Measurements from ENCODE around the gene QKI.
A peak's percentile ranks its signal among the peaks of the same experiment; 100 is the strongest.
"Not testable (repeated sequence)": the region's sequence is repeated elsewhere in the genome, so short reads cannot be mapped to it uniquely, and the experiment has no call there.

The QKI gene

DNA sequence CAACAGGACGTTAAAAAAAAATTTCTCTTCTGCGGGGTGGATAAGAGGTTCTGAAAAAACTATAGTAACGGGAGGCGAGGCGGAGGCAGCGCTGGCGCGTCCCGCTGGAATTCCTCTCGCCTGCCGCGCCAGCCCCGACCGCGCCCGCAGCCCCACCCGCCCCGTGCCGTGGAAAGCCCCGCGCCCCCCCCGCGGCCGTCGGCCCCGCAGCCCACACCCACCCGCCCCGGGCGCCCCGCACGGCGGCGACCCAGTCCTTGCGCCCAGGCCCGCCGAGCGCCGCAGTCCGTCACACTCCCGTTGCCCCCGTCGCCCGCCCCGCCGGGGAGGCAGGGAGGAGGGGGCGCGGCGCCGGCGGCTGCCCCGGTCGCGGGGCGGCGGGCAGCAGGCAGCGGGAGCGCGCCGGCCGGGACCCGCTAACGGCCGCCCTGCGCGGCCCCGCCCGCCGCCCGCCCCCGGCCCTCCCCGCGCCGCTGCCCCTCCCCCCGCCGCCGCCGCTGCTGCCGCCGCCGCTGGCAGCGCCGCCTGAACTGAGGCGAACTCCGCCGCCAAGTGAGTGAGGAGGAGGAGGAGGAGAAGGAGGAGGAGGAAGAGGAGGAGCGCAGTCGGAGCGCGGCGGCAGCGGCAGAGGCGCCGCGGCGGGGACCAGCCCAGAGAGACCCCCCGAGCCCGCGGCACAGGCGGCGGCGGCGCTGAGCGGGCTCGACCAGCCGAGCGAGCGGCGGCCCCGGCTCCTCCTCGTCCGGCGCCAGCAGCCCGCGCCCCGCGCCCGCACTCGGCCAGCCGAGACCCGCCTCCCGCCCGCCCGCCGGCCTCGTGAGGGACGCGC lies at the start of gene QKI:
TSS of gene QKI (plus strand) at position 602 of the 829 bp plus-strand sequence. CDS start 476 bp downstream, outside the sequence.
- peak; percentile 86 for DNase-seq

- no peak for DNase-seq
Observed at GRCh38 chr6:163366288-163366687, 48.2 kb upstream of the QKI start.

DNA sequence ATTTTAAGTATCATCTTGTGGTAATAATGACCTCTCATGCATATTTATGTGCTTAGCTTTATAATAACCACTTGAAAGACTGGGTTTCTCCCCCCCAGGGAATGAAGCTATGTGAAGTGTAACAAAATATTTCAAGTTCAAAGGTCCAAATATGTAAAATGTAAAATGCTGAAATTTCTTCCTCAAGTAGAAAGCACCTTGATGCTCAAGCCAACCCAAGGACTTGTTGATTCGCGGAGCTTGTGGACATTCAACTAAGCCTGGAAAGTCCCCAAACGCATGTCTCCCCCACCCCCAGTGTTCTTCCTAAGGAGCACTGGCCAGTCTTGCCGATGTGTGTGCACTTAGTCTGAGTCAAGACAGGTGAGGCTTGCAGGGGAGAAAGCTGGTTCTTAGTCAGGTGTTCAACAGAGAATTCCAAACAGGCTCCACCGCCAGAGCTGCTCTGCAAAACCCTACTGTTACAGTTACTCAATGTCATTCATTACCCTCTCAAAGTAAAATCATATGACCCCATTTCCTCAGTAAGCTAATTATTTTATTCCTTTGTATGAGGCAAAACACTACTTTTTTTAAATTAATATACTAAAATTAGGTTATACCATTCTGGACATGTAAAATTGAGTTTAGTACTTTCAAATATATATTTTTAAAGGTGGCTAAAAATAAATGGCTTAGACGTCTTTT lies 46.9 kb upstream of the QKI start:
- DNase-seq, result peak; percentile 70

DNA sequence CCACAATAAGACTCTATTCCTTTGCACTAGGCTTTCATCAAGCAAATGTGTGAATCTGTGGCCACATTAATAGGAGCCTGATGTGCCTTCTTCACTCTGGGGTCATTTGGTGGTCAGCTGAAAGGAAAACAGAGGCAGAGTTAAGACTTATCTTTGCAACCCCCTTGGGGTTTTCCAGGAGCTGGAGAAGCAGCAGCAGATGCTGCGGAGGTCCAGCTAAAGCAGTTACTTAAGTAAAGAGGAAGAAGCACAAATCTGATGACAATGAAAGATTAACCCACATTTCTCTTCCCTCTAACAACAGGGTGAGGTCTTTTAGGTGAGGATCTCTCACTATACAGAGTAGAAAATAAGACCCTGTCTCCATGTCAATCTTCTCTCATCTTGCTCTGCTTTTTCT lies 45.4 kb upstream of the QKI start:
- no peak for DNase-seq

GRCh38 chr6:163369628-163370365 lies 44.7 kb upstream of the QKI start:
- DNase-seq, result no peak

GRCh38 chr6:163370464-163371117 lies 43.9 kb upstream of the QKI start:
- DNase-seq, result no peak

- DNase-seq, result no peak
Observed at GRCh38 chr6:163371129-163371528, 43.4 kb upstream of the QKI start.

- DNase-seq, result no peak
Observed at GRCh38 chr6:163373240-163373639, 41.3 kb upstream of the QKI start.

DNA sequence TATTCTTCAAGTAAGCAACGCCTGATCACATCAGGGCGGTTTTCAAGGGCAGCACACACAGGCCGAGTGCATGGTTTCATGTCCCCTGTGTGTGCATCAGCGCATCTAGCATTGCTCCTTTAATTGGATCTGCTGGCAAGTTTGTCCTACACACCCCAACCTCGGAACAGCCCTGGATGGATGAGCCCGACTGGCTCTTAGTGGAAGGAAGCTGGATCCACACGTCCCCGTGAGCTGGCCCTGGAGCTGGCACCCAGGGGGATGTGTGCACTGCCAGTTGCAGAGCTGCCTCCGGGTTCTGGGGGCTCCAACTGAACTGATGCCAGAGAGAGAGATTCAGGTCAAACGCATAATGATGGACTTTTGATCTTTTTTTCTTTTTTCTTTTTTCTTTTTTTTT lies 39.2 kb upstream of the QKI start:
- DNase-seq, result no peak

DNA sequence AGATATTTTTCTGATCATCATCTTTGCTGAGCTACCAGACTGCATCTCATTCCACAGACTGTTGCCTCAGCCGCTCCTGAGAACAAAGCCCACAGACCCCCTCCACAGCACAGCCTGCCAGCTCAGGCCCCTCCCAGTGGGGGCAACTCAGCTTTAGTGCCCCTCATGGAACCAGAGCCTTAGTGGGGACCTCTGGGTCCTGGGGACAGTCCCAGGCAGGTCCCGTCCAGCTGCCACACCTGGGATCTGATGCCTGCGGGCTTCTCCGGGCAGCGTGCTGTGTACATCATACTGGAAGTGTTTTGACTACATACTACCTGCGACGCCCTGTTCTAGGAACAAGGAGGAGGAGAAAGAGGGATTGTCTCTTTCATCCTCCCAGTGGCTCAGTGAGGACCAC lies 38.3 kb upstream of the QKI start:
- DNase-seq, result no peak

- DNase-seq, result no peak
Observed at GRCh38 chr6:163377561-163377960, 37.0 kb upstream of the QKI start.

DNA sequence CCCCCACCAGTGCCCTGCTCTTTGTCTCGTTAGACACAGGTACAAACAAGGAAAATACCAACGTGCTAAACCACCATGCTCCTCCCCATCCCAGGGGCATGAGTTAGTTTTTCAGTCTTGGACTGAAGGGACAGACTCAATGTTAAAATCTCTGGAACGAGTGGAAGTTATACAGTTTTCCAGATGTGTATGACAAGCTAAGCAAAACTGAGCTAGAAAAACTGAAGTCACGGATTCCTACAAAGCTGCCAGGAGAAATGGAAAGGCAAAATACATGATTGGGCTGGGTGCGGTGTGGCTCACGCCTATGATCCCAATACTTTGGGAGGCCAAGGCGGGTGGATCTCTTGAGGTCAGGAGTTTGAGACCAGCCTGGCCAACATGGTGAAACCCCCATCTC lies 34.3 kb upstream of the QKI start:
- no peak for DNase-seq

DNA sequence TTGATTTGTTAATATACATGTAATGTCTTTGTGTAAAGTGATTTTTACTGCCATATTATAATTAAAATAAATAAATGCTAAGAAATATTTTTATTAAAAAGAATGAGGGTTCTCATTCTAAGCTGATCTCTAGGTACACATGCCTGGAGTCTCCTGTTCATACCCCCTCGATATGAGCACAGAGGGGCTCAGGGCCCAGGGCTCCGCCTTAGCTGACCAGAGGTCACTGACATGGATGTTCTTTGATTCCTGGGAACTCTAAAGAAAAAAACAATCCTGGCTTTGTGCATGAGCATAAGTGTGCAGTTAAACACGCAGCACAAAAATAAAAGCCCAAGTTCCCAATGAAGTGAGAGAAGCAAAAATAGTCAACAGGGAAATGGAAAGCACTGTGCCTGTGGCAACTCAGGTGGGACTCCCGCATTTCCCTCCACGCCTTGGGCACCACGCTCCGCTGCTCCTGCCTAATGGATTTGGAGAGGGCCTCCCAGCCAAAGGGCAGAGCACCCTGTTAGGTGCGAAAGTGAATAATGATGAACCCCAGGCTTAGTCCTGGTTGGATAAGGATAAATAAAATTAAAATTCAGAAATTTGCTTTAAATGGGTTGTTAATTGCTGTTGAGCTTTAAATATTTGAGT lies 33.3 kb upstream of the QKI start:
- no peak for DNase-seq

DNA sequence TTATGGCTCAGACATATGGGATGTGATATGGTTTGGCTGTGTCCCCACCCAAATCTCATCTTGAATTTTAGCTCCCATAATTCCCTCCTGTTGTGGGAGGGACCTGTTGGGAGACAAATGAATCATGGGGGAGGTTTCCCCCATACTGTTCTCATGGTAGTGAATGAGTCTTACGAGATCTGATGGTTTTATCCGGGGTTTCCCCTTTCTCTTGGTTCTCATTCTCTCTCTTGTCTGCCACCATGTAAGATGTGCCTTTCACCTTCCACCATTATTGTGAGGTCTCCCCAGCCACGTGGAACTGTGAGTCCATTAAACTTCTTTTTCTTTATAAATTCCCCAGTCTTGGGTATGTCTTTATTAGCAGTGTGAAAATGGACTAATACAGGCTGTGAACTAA lies 31.1 kb upstream of the QKI start:
- not testable (repeated sequence) for DNase-seq

DNA sequence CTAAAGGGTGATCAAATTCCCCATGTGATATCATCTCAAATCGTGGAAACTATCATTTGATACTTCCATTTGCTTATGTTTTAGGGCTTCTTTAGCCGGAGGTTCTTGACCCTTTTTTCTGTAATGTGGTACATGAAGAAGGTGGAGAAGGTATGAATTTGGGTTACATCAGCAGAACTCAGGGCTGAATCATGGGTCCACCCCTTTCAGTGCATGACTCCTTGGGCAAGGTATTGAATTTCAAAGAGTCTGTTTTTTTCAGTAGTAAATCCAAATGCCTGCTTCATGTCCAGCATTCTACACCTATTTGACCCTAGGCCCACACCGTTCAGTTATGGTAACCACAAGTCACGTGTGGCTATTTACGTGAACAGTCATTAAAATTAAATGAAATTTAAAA lies 30.6 kb upstream of the QKI start:
- DNase-seq, result peak; percentile 58

DNA sequence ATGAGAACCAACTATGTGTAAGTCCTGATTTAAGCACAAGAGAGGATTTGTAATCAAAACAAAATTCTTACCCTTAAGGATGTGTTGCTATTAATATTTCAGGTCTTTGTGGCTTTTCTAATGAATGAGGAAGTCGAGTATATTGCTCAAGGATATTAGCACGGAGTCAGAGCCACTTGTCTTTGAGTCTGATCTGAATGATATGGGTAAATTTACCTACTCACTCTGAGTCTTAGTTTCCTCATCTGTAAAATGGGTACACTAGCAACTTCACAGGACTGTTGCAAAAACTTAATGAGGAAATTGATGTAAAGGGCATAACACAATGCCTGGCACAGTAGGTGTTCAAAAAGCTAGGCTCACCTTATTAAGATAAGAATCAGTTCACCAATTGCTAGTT lies 30.0 kb upstream of the QKI start:
- no peak for DNase-seq

DNA sequence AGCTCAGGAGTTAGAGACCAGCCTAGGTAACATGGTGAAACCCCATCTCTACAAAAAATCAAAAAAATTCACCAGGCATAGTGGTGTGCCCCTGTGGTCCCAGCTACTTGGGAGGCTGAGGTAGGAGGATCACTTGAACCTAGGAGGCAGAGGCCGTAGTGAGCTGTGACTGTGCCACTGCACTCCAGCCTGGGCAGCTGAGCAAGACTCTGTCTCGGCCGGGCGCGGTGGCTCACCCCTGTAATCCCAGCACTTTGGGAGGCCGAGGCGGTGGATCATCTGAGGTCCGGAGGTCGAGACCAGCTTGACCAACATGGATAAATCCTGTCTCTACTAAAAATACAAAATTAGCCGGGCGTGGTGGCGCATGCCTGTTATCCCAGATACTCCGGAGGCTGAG lies 29.0 kb upstream of the QKI start:
- not testable (repeated sequence) for DNase-seq

DNA sequence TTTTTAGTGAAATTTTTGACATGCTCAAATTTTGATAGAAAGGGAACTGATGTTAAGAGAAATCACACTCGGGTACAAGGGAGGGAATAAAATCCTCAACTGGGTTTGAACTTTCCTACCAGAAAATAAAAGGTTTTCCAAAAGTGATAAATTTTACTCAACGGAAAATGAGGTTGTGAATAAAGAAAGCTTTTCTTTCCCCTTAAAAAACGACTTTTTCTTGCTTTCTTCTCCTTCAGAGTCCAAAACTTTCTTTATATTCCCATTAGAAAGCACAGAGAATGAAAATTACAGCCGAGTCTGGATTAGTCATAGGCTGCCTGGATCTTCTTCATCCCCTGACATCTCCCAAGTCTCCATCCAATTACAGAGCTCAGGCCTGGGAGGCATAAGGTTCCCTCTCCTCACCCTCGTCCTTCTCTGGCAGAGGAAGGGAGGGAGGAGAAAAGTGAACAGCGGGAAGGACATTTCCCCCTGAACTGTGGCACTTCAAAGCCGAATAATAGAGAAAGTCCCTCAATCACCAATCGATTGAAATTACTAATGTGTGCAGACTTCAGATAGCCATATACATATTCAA lies 28.1 kb upstream of the QKI start:
- DNase-seq, result peak; percentile 28

- DNase-seq, result peak; percentile 20
Observed at GRCh38 chr6:163387317-163387716, 27.2 kb upstream of the QKI start.

GRCh38 chr6:163389354-163389753 lies 25.2 kb upstream of the QKI start:
- DNase-seq, result no peak

GRCh38 chr6:163390770-163391169 lies 23.7 kb upstream of the QKI start:
- no peak for DNase-seq

DNA sequence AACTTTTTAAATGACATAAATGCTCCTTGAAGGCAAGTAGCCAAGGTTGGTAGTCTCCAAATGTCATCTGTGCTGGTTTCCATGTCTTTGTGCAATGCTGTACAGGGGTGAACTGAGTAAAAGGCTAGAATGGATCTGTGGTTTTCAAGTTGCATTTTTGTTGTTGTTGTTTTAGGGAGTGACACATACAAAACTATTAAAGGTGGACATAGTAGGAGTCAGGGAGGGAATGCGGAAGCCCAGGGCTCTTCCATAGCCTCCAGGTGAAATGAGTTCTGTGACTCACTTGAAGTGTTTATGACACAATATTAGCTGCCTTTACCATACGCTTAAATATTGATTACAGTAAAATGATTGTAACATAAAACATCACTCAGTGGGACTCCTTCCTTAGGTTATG lies 22.5 kb upstream of the QKI start:
- DNase-seq, result no peak

All from fibroblast of upper back skin (primary cell).